ENCODE data around the gene ACBD4.

DNA sequence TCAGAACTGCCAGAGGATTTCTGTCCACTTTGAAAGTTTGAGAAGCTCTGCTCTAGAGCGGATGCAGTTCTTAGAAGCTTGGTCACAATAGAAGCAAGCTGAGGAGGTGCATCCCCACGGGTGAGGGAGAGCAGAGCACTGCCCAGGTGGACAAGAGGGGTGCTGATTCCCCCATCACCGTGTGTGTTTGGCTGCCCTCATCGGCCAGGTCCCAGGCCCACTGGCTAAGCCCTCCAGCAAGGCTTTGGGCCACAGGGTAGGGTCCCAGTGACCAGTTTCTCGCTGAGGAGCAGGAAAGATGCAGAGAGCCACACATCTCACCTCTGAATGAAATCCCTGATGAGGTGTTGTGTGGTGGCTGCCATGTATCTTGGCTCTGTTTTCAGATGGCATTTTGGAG, 47.5 kb upstream of the ACBD4 start:
- TF ChIP-seq, protein P1, sequence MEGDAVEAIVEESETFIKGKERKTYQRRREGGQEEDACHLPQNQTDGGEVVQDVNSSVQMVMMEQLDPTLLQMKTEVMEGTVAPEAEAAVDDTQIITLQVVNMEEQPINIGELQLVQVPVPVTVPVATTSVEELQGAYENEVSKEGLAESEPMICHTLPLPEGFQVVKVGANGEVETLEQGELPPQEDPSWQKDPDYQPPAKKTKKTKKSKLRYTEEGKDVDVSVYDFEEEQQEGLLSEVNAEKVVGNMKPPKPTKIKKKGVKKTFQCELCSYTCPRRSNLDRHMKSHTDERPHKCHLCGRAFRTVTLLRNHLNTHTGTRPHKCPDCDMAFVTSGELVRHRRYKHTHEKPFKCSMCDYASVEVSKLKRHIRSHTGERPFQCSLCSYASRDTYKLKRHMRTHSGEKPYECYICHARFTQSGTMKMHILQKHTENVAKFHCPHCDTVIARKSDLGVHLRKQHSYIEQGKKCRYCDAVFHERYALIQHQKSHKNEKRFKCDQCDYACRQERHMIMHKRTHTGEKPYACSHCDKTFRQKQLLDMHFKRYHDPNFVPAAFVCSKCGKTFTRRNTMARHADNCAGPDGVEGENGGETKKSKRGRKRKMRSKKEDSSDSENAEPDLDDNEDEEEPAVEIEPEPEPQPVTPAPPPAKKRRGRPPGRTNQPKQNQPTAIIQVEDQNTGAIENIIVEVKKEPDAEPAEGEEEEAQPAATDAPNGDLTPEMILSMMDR (IDR thresholded peaks at IDR 0.05) = no peak
- TF ChIP-seq EZH2 (IDR thresholded peaks at IDR 0.05) = no peak
- TF ChIP-seq EZH2phosphoT487 (IDR thresholded peaks at IDR 0.05) = no peak
